Measurements from ENCODE around the gene PCGF1.
"Not testable (repeated sequence)": the region's sequence is repeated elsewhere in the genome, so short reads cannot be mapped to it uniquely, and the experiment has no call there.

PCGF1 gene

DNA sequence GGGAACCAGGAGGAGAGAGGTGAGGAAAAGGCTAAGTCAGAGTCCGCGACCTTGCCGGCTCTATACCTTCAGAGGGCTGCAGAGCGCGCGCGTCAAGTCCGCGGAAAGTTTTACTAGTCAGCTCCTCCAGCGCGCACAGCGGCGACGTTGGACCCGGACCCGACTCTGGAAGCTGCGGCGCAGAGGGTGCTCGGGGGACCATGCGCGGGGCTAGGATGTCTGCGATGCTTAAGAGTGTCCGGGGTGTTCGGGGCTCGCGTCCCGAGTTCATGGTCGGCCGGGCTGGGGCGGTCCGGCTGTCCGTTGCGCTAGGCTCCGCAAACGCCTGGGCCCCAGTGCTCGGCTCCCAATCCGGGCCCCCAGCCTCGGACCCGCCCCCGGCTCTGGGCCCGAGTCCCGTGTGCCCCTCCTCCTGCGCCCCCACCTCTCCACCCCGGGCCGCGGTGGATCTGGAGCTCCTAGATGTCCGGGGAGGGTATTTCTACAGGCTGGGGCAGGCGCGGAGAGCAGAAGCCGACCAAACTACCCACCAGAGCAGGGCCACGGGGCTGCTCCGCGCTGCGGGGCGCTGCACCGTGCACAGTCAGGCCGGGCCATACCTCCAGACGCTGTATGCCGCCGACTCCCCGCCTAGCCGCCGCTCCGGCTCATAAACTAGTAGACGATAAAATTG lies 8.1 kb downstream of the PCGF1 start, which contains the start of gene LBX2:
TSS of gene LBX2 (minus strand) at position 337 of the 673 bp plus-strand sequence. CDS start at position 271, 66 bp downstream.
- peak; percentile 57 for DNase-seq (ENCODE audit: low spot score)

GRCh38 chr2:74498500-74499266 lies 8.8 kb downstream of the PCGF1 start:
- peak; percentile 41 for DNase-seq (ENCODE audit: low spot score)

- peak; percentile 59 for DNase-seq (ENCODE audit: low spot score)
Measured at GRCh38 chr2:74497777-74498499, 9.6 kb downstream of the PCGF1 start.

GRCh38 chr2:74496997-74497776 lies 10.3 kb downstream of the PCGF1 start:
- no peak for DNase-seq (ENCODE audit: low spot score)

- no peak for DNase-seq (ENCODE audit: low spot score)
Measured at GRCh38 chr2:74495440-74495839, 12.1 kb downstream of the PCGF1 start.

GRCh38 chr2:74493546-74493945 lies 13.9 kb downstream of the PCGF1 start:
- DNase-seq (ENCODE audit: low spot score), result no peak

DNA sequence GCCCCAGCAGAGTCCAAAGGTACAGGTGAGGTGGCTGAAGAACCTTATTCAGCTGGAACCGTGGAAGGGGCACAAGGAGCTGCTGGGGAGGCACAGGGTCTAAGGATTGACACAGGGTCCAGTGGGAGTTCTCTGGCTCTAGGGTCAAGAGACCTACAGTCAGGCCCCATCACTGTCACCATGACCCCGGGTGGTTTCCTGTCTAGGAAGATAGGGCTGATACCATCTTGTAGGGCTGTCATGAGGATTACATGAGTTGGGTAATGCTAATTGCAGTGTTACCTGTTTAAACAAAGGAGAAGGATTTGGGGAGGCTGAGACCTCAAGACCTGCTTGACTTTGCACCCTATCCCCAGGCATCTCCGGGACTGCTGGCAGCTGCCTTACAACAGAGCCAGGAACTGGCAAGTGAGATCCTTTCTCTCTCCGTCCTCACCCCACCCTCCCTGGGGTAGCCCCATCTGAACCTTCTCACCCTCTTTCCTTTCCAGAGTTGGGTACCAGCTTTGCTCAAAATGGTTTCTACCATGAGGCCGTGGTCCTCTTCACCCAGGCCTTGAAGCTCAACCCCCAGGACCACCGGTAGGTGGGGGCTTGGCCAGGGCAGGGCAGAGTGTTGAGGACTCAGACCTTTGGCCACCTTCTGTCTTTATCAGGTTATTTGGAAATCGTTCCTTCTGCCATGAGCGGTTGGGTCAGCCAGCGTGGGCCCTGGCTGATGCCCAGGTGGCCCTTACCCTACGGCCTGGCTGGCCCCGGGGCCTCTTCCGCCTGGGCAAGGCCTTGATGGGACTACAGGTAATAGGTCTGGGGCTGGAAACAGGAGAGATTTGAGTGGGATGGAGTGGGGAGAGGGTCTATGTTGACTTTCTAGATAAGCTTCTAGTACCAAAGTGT lies 15.6 kb downstream of the PCGF1 start:
- DNase-seq (ENCODE audit: low spot score), result no peak

DNA sequence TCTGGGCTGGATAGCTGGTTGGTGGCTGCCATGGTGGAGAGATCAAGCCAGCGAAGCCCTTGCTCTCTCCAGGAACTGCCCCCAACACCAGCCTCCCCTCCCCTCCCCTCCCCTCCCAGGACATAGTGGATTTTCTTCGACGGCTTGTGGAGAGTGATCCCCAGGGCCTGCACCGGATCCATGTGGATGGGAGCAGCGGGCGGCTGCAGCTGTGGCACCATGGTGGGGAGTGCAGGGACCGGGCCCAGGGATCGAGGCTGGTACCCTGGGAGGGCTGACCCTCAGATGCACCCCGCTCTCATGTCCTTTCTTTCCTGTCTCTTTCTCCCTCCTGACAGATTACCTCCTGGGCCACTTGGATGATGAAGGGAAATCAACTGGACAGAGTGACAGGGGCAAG lies 17.6 kb downstream of the PCGF1 start:
- no peak for DNase-seq (ENCODE audit: low spot score)

GRCh38 chr2:74488643-74489481 lies 18.6 kb downstream of the PCGF1 start:
- no peak for DNase-seq (ENCODE audit: low spot score)

DNA sequence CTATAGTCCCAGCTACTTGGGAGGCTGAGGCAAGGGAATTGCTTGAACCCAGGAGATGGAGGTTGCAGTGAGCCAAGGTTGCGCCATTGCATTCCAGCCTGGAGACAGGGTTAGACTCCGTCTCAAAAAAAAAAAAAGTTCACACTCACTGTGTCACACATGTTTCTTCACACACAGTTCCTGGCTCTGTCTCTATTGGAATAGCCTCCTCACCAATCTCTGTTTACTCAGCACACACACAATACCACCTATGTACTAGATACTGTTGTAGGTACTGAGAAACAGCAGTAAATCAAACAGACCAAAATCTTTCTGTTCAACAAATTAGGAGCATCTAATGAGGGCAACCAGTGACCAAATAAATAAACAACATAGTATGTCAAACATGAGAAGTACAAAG lies 21.4 kb downstream of the PCGF1 start:
- DNase-seq (ENCODE audit: low spot score), result no peak

DNA sequence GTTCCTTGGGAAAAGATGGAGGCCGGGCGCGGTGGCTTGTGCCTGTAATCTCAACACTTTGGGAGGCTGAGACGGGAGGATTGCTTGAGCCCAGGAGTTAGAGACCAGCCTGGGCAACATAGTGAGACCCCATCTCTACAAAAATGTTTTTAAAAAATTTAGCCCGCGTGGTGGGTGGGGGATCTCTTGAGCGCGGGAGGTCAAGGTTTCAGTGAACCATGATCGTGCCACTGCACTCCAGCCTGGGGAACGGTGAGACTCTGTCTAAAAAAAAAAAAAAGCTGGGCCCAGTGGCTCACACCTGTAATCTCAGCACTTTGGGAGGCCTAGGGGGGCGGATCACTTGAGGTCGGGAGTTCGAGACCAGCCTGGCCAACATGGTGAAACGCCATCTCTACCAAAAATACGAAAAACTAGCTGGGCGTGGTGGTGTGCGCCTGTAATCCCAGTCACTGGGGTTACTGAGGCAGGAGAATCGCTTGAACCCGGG lies 23.8 kb downstream of the PCGF1 start:
- DNase-seq (ENCODE audit: low spot score), result not testable (repeated sequence)

DNA sequence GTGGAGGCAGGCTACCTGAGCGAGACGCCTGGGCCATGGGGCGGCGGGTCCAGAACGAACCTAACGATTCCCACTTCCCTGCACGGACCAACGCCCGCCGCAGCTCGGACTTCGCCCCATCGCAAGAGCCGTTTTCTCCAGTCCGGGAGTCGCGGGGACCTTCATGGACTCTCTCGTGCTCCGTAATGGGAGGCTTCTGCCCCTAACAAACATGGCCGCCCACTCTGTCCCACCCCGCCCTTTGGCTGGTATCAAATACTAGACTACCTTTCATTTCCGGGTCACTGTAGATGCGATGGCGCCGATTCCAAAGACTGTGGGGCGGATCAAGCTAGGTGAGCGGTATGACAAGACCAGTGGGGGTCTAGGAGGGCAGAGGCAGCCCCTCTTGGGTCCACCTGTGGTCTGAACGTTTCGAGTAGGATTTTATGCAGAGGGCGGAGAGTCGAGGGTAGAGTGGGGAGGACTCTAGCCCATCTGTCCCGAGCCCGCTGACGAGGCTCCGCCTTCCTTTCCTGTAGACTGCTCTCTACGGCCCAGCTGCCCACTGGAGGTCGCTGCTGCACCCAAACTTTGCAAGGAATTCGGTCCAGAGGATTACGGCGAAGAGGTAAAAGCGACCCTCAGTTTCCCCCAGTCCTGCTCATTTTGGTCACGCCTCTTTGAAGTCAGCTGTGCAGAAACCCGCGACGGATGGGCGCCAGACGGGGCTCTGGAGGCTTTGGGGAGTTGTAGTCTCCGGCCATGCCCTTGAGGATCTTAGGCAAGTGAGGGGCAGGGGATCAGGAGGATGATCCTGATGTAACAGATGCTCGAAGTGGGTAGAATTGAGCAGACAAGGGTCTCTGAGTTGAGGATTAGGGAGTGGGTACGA lies 24.5 kb downstream of the PCGF1 start, which contains the start of the genes CCDC142 and TTC31:
TSS of gene CCDC142 (minus strand) at position 198 of the 874 bp plus-strand sequence. CDS start at position 37, 161 bp downstream.
TSS of gene TTC31 (plus strand) at position 281 of the 874 bp plus-strand sequence. CDS start at position 296, 15 bp downstream.
- DNase-seq (ENCODE audit: low spot score), result peak; percentile 90

GRCh38 chr2:74481961-74482800 lies 25.3 kb downstream of the PCGF1 start:
- peak; percentile 67 for DNase-seq (ENCODE audit: low spot score)

DNA sequence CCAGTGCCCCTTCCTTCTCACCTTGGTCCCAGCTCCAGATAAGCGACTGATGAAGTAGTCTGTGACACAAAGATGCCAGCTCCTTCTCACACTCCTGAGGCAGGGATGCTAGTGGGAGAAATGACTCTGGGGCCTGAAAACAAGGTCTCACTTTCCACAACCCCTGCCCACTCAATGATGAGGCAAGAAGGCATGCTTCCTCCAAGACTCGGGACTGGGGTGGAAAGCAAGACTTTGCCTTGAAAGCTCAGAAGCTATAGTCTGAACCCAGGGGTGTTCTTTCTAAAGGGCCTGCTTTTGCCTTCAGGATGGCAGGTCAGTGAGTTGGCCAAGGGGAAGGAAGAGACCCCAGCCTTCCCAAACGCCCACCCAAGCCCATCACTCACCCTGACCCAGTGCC lies 26.1 kb downstream of the PCGF1 start:
- DNase-seq (ENCODE audit: low spot score), result no peak

GRCh38 chr2:74474899-74475298 lies 32.6 kb downstream of the PCGF1 start:
- DNase-seq (ENCODE audit: low spot score), result peak; percentile 33

- DNase-seq (ENCODE audit: low spot score), result no peak
Measured at GRCh38 chr2:74474481-74474880, 33.0 kb downstream of the PCGF1 start.

GRCh38 chr2:74472945-74473258 lies 34.6 kb downstream of the PCGF1 start:
- DNase-seq (ENCODE audit: low spot score), result no peak

All from iPS-NIHi11 (cell line).